ENCODE measurements around the gene ADPRHL1.

- no peak for TF ChIP-seq CTCF (IDR thresholded peaks at IDR 0.05)
- no peak for TF ChIP-seq EZH2phosphoT487 (IDR thresholded peaks at IDR 0.05)
Measured at GRCh38 chr13:113464476-113464875, 11.2 kb upstream of the ADPRHL1 start.
